SH-SY5Y (cell line): Measurements from ENCODE around the gene SKP2.

Source experiments
- GATA2 ChIP-seq: IDR thresholded peaks from 2 replicates; pipeline ENCODE4 v1.6.1; 2011; ENCODE audit warnings: mild to moderate bottlenecking, low read depth, low read length
- GATA3 ChIP-seq: IDR thresholded peaks from 2 replicates; pipeline ENCODE4 v1.6.1; 2011; ENCODE audit warnings: low read depth, mild to moderate bottlenecking, low read length, moderate library complexity

GRCh38 chr5:36152324-36153297, 700 bp downstream of the SKP2 start:
- TF ChIP-seq GATA3 (no peak), GATA2 (no peak)
